AG08395 (cell line): ENCODE results near the gene ATF7.
"Not testable (repeated sequence)": the region's sequence is repeated elsewhere in the genome, so short reads cannot be mapped to it uniquely, and the experiment has no call there.

Experiments used
- DNase-seq: peaks from one replicate; pipeline ENCODE4 v3.0.0; 2012; ENCODE audit warnings: mixed read lengths, low spot score

ATF7 gene

GRCh38 chr12:53627919-53628318 lies 1.7 kb upstream of the ATF7 start:
- no peak for DNase-seq

GRCh38 chr12:53626702-53627169 lies 554 bp upstream of the ATF7 start:
- no peak for DNase-seq

GRCh38 chr12:53625373-53625945 lies 723 bp downstream of the ATF7 start:
- no peak for DNase-seq

- DNase-seq: no peak
Measured at GRCh38 chr12:53624956-53625355, 1.2 kb downstream of the ATF7 start.

GRCh38 chr12:53624458-53624857 lies 1.7 kb downstream of the ATF7 start:
- no peak for DNase-seq

- DNase-seq: peak; percentile 65
Measured at GRCh38 chr12:53623548-53624385, 2.4 kb downstream of the ATF7 start.

GRCh38 chr12:53622724-53623123 lies 3.5 kb downstream of the ATF7 start:
- DNase-seq: no peak

GRCh38 chr12:53618275-53618674 lies 7.9 kb downstream of the ATF7 start:
- DNase-seq: no peak

GRCh38 chr12:53617700-53618099 lies 8.5 kb downstream of the ATF7 start:
- no peak for DNase-seq

GRCh38 chr12:53616950-53617349 lies 9.2 kb downstream of the ATF7 start:
- DNase-seq: no peak

- DNase-seq: peak; percentile 31
Measured at GRCh38 chr12:53613821-53614220, 12.4 kb downstream of the ATF7 start.

GRCh38 chr12:53612978-53613377 lies 13.2 kb downstream of the ATF7 start:
- DNase-seq: no peak

- no peak for DNase-seq
Measured at GRCh38 chr12:53611304-53611703, 14.9 kb downstream of the ATF7 start.

GRCh38 chr12:53606688-53607087 lies 19.5 kb downstream of the ATF7 start:
- DNase-seq: not testable (repeated sequence)

GRCh38 chr12:53604581-53604980 lies 21.6 kb downstream of the ATF7 start:
- DNase-seq: no peak

GRCh38 chr12:53603804-53604203 lies 22.4 kb downstream of the ATF7 start:
- no peak for DNase-seq

- DNase-seq: no peak
Measured at GRCh38 chr12:53603196-53603595, 23.0 kb downstream of the ATF7 start.

- no peak for DNase-seq
Measured at GRCh38 chr12:53602176-53602864, 23.9 kb downstream of the ATF7 start.

GRCh38 chr12:53601296-53601847 lies 24.8 kb downstream of the ATF7 start:
- DNase-seq: no peak

- DNase-seq: no peak
Measured at GRCh38 chr12:53600490-53601295, 25.5 kb downstream of the ATF7 start.

GRCh38 chr12:53599579-53599978 lies 26.6 kb downstream of the ATF7 start:
- no peak for DNase-seq

GRCh38 chr12:53598971-53599370 lies 27.2 kb downstream of the ATF7 start:
- not testable (repeated sequence) for DNase-seq
